HG03039 (cell line): Measurements from ENCODE around the gene BLTP2.
"Not testable (repeated sequence)": the region's sequence is repeated elsewhere in the genome, so short reads cannot be mapped to it uniquely, and the experiment has no call there.

ENCODE experiments used
- ATAC-seq: cut with Tn5 transposase; IDR thresholded peaks from one replicate; pipeline ENCODE4 v1.9.1; 2021; ENCODE audit warnings: mild to moderate bottlenecking, moderate library complexity; ENCODE audit not compliant: unreplicated experiment

BLTP2 gene

GRCh38 chr17:28648698-28649097, 3.7 kb upstream of the BLTP2 start:
- ATAC-seq = no peak

DNA sequence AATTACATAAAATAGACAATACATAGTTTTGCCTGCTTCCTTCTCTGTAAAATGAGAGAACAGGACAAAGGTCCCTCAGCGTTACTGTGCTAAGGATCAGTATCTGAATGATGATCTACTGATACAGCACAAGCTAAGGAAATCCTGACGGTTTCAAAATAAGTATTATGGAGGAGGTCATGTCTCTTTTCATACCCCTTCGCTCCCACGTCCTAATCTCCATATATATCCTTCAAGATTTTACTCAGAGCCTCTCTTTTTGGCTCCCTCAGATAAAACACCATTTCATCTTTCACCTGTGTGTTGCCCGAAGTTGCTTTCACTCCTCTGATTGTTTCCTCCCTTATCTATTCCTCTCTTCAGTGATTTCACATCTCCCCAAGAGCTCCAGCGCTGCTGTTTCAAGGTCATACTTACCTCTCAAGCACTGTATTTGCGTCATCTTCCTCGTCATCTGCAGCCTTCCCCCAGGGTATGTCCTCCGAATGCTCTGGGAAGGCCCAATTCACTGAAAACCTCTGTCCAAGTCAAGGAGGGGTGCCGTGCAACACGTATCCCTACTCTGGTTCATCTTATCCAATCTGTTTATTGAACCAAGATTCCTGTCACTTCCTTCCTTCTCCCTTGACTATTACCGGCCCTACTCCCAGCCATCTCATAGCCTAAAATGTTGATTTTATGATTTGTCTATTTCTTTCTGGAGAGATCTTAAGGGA, 1.2 kb upstream of the BLTP2 start:
- no peak for ATAC-seq

GRCh38 chr17:28645576-28645939, 600 bp upstream of the BLTP2 start:
- no peak for ATAC-seq

DNA sequence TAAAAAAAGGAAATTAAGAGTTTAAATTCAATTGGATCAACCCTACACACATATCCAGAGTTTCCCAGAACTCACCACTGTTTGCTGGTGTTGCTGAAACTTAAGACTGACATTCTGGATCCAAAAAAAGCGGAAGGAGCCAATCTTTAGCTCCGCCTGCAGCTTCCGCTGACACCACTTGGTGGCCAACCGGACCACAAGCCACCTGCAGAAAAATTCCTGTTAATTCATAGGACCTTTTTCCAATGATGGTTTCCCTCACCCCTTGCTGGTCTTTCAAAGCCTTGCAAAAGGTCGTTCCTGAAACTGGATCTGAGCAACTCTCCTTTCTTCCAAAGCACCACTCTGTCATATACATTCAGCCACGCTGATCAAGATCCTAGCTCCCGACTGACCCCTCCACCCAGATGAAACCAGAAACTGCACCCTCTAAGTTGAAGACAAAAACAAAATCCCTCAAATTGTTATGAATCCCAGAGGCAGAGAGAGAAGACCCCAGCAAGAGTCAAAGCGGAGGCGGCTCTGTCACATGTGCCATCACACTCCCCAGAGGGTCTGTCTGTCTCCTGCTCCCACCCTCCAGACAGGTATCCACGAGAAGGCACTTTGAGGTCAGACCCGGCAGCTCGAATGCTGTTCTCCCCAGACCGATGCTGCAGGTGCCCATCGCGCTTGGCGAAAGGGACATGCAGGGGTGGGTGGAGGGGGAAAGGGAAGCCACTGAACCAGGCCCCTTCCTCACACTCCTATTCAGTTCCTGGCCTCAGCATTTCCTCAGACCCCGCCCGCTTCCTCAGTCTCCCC, 773 bp downstream of the BLTP2 start:
- no peak for ATAC-seq

- no peak for ATAC-seq
Measured at GRCh38 chr17:28641579-28641978, 3.4 kb downstream of the BLTP2 start.

DNA sequence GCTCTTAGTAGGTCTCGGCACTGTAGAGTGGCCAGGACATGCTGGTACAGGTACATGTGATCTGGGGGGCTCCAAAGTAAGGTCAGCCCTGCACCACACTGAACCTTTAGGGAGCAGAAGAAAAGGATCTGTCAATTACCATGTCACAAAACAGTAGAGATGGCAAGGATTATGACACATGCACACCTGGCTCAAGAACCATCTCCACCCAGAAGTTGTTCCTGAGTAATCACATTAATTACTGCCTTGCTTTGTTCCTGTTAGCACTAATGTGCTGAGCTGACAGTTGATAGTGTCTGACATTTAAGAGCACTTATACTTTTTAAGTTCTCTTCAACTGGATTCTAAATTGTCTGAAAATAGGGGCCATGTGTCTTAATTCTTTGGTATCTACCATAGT, 9.5 kb downstream of the BLTP2 start:
- no peak for ATAC-seq

- no peak for ATAC-seq
Measured at GRCh38 chr17:28634206-28634865, 10.6 kb downstream of the BLTP2 start.

DNA sequence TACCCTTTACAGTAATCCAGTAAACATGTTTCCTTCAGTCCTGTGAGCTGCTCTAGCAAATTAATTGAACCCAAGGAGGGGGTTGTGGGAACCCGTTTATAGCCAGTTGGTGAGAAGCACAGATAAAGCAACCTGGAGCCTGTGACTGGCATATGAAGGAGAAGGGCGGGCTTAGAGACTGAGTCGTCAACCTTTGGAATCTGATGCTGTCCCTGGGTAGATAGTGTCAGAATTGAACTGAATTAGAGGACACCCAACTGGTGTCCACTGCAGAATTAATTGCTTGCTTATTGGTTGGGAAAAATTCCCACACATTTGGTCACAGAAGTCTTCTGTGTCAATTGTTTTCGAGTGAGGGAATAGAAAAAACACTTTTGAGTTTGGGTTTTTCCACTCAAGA, 18.1 kb downstream of the BLTP2 start:
- no peak for ATAC-seq

DNA sequence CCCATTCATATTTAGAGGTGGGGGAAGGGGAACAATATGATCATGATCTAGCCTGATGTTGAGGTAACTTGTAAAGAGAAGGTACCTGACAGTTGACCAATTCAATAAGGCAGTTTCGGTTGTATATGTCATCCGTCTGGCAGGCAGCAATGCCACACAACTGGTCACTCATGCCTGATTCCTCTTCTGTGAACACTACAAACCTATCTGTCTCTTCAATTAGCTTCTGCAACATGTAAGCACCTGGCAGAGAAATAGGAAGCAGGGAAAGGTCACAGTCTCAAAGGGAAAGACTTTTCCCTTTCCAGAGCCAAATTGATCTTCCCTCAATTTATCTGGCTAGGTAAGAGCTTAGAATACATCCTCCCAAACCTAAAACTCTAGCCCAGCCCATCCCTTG, 20.8 kb downstream of the BLTP2 start:
- ATAC-seq = no peak

DNA sequence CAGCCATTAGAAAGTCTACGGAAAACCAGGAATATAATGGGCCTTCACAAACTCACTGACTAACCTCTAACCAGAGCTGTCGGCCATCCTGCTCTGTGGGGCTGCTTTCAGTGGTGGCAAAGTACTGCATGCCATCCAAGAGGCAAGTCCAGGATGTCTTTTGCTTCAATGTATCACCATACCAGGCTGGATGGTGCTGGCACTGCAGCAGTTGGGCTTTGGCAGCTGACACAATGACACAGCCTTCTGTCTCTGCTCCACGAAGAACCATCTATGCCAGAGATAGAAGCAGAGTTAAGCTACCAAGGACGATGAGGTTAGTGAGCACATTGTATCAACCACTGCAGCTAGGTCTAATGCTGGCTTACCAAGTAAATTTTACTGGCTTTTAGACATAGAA, 21.3 kb downstream of the BLTP2 start:
- ATAC-seq = no peak

DNA sequence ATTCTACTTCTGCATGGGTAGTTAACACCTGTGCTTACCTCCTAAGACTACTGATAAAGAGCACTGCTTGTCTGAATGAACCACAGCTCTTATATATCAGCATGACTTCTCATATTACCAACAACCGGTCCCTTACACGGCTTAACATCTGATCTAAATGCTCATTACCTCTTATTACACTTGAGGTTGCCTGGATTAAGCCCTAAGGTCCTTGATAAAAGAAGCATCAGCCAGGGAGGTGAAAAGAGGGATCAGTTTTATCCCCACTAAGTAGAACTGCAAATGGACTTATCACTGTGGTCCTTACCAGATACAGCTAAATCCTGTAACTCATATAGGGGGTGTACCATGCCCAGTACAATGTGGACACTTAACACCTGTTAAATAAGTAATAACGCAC, 22.8 kb downstream of the BLTP2 start:
- no peak for ATAC-seq

DNA sequence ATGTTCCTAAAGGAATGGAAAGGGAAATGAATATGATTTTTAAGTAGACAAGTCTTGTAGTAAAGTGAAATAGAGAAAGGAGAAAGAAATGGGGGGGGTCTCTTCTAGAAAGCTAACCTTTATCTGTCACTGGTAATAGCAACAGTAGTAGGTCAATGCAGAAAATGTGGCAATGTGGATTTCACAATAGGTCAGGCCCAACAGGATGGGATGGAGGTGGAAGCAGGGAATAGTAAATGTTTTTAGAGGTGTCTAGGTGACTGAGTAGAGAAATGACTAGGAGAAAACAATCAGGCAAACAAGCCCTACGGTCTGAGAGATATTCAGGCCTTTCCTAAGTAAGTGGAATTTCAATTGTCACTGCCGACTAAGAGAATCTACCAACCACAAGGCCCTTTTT, 24.9 kb downstream of the BLTP2 start:
- no peak for ATAC-seq

- no peak for ATAC-seq
Measured at GRCh38 chr17:28618464-28618863, 26.5 kb downstream of the BLTP2 start.

DNA sequence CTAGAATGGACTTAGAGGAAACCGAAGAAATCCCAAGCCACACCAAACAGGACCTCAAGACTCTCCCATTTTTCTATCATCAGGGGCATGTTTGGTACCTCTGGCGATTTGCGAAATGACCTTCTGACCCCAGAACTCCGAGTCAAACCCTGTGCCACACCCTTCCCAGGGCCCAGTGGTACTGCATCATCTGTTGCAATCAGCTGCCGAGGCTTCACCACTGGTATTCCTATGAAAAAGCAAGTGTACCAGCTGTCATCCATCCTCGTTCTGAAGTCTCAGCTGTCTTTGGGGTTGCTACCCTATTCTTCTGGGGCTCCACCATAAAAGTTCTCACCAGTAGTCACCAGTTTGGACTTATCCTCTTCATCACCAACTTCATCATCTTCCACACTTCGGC, 28.7 kb downstream of the BLTP2 start:
- no peak for ATAC-seq

DNA sequence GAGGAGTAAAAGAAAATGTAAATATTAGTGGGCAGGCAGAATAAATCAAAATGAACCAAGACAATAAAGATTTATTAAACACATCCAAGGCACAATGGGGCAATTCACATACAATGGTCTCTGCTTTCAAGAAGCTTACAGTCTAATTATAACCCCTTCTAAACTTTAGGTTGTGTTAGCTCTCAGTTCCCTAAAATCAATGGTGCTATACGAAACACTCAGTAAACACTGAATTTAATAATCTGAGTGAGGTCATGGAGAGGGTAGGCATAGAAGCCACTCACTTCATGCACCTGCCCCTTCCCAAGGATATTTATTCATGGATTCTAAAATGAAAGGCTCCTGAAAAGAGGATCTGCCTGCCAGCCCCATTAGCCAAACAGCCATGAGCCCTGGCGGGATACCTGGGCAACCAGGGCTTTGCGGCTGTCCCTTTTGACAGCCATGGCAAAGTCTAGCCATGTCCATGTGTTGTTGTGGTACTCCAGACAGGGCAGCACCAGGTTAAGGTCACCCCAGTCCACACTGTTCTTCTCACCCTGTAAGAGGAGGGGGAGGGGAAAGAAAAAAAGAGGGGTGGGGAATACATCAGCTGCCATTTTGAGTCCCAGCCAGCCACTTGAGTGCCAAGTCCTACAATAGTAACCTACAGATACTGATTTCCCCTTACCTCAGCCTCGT, 29.6 kb downstream of the BLTP2 start:
- no peak for ATAC-seq

DNA sequence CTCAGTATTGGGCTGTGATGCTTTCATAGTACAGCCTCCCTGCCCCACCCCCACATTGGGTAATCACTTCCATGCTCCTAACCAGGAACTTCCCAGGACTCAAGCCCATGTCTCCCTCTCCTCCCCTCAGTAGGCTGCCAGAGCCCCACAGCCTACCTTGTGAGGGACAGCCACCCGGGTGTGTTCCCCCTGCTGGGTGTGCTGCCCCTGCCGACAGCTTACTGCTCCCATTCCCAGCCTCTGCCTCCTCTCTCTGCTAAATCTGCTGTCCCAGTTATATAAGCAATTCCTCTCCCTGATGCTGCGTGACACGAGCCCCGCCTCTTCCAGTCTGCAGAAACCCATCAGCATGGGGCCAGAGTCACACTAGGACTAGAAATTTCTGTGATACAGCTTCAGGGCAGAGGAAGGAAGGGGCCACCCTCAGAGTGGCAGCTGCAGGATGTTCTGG, 31.0 kb downstream of the BLTP2 start, which contains the start of gene RSKR:
TSS of gene RSKR (minus strand) at position 255 of the 451 bp plus-strand sequence. CDS start at position 231, 24 bp downstream.
- ATAC-seq = no peak

DNA sequence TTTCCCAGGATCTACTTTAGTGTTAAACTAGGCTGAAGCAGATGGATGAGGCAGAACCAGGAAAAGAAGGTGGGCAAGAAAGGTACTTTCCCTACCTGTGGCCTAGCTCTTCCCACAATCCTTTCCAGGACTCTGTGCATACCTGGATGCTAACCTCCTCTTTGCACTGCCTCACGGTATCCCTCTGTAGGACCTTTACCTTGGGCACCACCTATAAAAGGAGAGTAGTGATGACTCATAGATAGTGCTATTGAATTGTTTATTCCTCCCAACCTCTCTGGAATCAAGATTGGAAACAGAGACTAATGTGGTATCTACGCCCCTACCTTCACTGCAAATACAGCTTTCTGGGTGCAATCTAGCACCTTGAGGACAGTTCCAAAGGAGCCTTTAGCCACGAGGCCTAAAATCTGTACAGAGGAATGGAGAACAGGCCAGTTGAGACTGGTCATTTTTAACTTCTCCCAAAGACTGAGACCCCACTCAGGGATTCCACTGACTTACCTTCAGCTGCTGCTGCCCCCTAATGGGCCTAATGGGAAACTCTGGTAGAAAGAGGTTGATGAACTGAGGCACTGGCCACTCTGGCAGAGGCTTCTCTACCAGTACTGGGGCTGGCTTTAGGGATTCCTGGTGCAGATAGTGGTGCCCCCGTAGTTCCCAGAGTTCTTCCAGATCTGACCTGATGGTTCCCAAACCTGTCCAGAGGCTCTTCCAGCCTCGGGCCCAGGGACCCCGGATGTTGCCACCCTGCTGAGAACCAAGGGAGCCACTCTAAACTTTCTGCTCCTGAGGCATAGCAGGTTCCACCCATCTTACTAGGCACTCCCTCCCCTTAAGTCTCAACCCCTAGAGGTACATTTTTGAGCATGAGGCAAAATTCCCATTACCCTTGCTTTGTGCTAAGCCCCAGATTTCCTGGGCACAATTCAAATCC, 31.8 kb downstream of the BLTP2 start:
- ATAC-seq = no peak

GRCh38 chr17:28612531-28612930, 32.4 kb downstream of the BLTP2 start:
- no peak for ATAC-seq

DNA sequence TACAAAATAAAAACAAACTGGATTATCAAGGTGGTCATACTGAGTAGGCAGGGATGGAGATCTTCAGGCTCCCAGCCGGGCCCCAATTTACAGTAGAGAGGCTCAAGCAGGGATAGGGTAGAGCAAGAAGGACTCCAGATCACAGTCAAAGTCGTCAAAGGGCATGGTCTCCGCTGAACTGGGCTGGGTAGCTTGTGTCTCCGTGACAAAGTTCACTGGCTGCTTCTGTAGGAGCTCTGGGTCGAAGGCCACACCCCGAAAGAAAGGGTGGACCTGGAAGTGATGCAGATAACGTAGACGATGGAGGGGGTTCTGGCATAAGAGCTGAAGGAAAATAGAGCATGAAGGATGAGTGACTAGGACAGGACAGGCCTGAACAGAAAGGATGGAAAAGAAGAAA, 34.6 kb downstream of the BLTP2 start:
- ATAC-seq = no peak

DNA sequence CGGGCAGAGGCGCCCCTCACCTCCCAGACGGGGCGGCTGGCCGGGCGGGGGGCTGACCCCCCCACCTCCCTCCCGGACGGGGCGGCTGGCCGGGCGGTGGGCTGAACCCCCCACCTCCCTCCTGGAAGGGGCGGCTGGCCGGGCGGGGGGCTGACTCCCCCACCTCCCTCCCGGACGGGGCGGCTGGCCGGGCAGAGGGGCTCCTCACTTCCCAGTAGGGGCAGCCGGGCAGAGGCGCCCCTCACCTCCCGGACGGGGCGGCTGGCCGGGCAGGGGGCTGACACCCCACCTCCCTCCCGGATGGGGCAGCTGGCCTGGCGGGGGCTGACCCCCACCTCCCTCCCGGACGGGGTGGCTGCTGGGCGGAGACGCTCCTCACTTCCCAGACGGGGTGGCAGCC, 40.9 kb downstream of the BLTP2 start:
- not testable (repeated sequence) for ATAC-seq
